Choroid plexus epithelial cell (primary cell): Measurements from ENCODE around the gene COL4A2.
"Not testable (repeated sequence)": the region's sequence is repeated elsewhere in the genome, so short reads cannot be mapped to it uniquely, and the experiment has no call there.

ENCODE experiments used
- DNase-seq: peaks from one replicate; pipeline ENCODE4 v3.0.0-alpha.2; 2010; ENCODE audit warnings: low read depth
- H3K4me3 ChIP-seq: 2 replicates; pipeline ENCODE4 v1.5.1; 2011; ENCODE audit warnings: low read depth, mild to moderate bottlenecking, control low read depth, low read length, moderate library complexity
- TF ChIP-seq, protein P1 (sequence below): conservative IDR thresholded peaks from 2 replicates; pipeline ENCODE4 v1.5.1; 2011; ENCODE audit warnings: low read depth, mild to moderate bottlenecking, control low read depth, inconsistent platforms, low read length, moderate library complexity

The COL4A2 gene

DNA sequence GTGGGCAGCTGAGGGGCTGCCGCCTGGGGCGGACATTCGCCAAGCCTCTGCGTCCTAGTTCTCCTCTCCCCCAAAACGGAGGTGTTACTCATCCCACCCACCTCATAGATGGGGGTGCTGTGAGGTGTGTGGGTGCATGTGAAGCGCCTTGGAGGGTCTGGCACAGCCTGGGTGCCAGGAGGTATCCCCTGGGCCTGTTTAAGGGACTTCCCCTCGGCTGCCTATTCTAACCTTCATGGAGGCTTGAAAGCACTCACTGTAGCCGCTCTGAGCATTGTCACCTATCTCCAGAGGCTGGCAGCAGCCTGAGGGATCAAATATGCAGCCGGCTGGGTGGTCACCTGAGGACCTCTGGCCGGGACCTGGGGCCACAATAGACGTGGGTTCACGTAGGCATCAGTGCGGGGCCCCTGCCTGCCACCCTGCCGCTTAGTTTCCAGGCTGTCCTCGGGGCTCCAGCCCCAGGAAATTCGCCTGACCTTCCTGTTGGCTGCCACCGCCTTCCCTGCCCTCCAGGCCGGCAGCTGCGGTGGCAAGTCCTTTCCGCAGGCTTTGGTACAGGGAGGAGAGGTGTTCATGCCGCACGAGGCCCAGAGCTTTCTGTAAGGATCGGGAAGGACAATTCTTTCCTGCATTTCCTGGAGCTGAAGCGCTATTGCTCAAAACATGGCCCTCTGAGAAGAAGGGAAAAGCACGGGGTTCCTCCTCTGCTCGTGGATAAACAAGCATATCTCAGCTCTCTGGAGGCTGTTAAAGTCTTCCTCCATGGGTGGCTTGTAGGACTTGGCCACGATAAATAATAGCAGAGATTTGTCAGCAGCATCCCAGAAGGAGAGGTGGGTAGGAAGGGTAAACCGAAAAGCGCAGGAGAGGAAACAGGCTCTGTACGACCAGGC lies 4.6 kb downstream of the COL4A2 start:
- TF ChIP-seq, protein P1, sequence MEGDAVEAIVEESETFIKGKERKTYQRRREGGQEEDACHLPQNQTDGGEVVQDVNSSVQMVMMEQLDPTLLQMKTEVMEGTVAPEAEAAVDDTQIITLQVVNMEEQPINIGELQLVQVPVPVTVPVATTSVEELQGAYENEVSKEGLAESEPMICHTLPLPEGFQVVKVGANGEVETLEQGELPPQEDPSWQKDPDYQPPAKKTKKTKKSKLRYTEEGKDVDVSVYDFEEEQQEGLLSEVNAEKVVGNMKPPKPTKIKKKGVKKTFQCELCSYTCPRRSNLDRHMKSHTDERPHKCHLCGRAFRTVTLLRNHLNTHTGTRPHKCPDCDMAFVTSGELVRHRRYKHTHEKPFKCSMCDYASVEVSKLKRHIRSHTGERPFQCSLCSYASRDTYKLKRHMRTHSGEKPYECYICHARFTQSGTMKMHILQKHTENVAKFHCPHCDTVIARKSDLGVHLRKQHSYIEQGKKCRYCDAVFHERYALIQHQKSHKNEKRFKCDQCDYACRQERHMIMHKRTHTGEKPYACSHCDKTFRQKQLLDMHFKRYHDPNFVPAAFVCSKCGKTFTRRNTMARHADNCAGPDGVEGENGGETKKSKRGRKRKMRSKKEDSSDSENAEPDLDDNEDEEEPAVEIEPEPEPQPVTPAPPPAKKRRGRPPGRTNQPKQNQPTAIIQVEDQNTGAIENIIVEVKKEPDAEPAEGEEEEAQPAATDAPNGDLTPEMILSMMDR, result no peak
- peak; percentile 62 for DNase-seq
- peak overlapping the region; percentile 38 for H3K4me3 ChIP-seq

DNA sequence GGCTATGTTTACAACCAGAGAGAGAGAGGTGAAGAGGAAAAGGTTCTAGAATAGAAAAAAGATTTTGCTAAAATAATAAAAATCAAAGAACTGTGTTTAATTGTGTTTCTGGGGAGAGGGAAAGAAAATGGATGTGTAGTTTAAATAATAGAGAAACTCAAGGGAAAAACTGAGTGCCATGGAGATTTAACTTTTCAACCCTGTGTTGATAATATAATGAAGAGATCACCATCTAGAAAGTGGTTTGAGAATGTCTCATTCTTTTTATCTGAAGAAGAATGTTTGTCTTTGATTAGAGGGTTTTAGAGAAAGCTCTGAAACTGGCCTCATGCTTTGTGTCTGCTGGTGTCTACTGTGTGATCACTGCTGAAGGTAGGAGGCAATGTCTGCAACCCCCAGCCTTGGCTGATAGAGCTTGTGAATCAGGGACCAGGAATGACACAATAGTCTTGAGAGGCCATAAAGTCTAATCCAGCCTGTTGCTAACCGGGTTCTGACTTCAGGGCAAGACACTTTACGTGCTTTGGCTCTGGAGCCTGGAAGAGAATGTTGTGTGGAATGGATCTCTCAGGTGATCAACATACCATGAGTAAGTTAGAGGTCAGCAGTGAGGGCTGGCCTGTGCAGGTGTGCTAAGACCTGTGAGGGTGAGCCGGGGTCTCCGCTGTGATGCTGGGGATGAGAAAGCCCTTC lies 5.4 kb downstream of the COL4A2 start:
- peak; percentile 92 for DNase-seq
- TF ChIP-seq, protein P1, result peak; percentile 32
- no peak overlapping the region for H3K4me3 ChIP-seq

DNA sequence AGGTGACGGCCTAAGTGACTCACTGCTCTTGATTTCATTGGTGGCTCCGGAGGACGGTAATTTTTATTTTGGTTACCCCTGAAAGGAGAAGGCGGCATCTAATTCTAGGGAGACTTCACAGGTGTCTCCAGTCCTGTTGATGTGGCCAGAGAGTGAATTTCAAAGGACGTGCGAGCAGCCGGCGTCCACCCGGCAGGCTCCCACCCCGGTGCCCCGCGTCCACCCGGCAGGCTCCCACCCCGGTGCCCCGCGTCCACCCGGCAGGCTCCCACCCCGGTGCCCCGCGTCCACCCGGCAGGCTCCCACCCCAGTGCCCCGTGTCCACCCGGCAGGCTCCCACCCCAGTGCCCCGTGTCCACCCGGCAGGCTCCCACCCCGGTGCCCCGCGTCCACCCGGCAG lies 6.2 kb downstream of the COL4A2 start:
- not testable (repeated sequence) for H3K4me3 ChIP-seq, DNase-seq

- not testable (repeated sequence) for H3K4me3 ChIP-seq, DNase-seq
These were observed 6.6 kb downstream of the COL4A2 start for GRCh38 chr13:110313733-110314132.

GRCh38 chr13:110314516-110315245 lies 7.6 kb downstream of the COL4A2 start:
- TF ChIP-seq, protein P1, result no peak
- no peak overlapping the region for H3K4me3 ChIP-seq
- DNase-seq, result no peak

DNA sequence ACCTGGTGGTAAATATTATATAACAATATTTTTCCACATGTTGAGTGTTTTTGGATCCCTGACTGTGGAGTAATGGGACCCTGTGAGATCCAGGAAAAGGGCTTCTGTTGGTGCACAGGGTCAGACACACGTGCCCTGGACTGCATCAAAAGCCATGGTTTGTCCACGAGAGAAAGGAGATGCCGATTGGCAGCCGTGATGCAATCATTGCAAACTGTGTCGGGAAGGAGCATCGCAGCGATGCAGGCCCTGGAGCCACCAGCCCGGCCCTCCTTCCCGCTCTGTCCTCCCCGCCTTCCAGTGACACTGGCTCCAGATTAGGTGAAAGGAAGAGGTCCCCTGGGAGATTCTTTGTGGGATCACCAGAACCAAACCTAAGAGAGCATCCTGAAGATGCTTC lies 9.1 kb downstream of the COL4A2 start:
- no peak for DNase-seq
- TF ChIP-seq, protein P1, result no peak
- H3K4me3 ChIP-seq, result no peak overlapping the region

DNA sequence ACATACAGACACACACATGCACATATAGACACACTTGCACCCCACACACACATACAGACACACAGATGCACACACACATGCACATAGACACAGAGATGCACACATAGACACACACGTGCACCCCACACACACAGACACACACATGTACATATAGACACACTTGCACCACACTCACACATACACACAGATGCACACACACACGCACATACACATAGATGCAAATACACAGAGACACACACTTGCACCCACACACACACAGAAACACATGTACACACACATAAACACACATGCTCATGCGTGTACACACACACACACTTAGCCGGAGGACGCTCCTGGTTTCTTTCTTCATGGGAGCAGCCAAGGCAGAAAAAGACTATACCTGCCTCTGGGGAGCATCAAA lies 10.0 kb downstream of the COL4A2 start:
- no peak for DNase-seq
- TF ChIP-seq, protein P1, result no peak
- no peak overlapping the region for H3K4me3 ChIP-seq
